Measurements from ENCODE around the gene CALM1.
"Not testable (repeated sequence)": the region's sequence is repeated elsewhere in the genome, so short reads cannot be mapped to it uniquely, and the experiment has no call there.

CALM1 gene

GRCh38 chr14:90383126-90383730 lies 13.6 kb upstream of the CALM1 start:
- DNase-seq (peak; percentile 98), ATAC-seq (peak; percentile 97)

GRCh38 chr14:90383731-90384542 lies 12.9 kb upstream of the CALM1 start:
- peak; percentile 63 for DNase-seq
- ATAC-seq, result peak; percentile 17

- ATAC-seq (peak; percentile 4), DNase-seq (no peak)
Observed at GRCh38 chr14:90384543-90384911, 12.3 kb upstream of the CALM1 start.

GRCh38 chr14:90386321-90386720 lies 10.5 kb upstream of the CALM1 start:
- no peak for DNase-seq
- ATAC-seq, result no peak

- no peak for DNase-seq
- ATAC-seq, result no peak
Observed at GRCh38 chr14:90387206-90387760, 9.5 kb upstream of the CALM1 start.

- DNase-seq (no peak), ATAC-seq (no peak)
Observed at GRCh38 chr14:90388437-90388836, 8.4 kb upstream of the CALM1 start.

- ATAC-seq, result peak; percentile 59
- no peak for DNase-seq
Observed at GRCh38 chr14:90388982-90389381, 7.8 kb upstream of the CALM1 start.

GRCh38 chr14:90393966-90394365 lies 2.9 kb upstream of the CALM1 start:
- ATAC-seq (no peak), DNase-seq (no peak)

GRCh38 chr14:90394782-90395181 lies 2.0 kb upstream of the CALM1 start:
- DNase-seq, ATAC-seq: not testable (repeated sequence)

GRCh38 chr14:90397425-90398314 lies 841 bp downstream of the CALM1 start:
- DNase-seq, result peak; percentile 71
- ATAC-seq, result peak; percentile 38

- ATAC-seq (peak; percentile 4), DNase-seq (peak; percentile 61)
Observed at GRCh38 chr14:90398315-90398839, 1.5 kb downstream of the CALM1 start.

GRCh38 chr14:90398841-90399540 lies 2.2 kb downstream of the CALM1 start:
- no peak for ATAC-seq

GRCh38 chr14:90399541-90400444 lies 3.0 kb downstream of the CALM1 start:
- peak; percentile 54 for ATAC-seq

More at GRCh38 chr14:90398841-90399540, 2.2 kb downstream of the CALM1 start:
- DNase-seq, result no peak

GRCh38 chr14:90400904-90401561 lies 4.2 kb downstream of the CALM1 start:
- no peak for ATAC-seq
- no peak for DNase-seq

More at GRCh38 chr14:90399541-90400444, 3.0 kb downstream of the CALM1 start:
- peak; percentile 87 for DNase-seq

- no peak for ATAC-seq
- no peak for DNase-seq
Observed at GRCh38 chr14:90402016-90402415, 5.2 kb downstream of the CALM1 start.

GRCh38 chr14:90403065-90403464 lies 6.2 kb downstream of the CALM1 start:
- ATAC-seq, result no peak
- no peak for DNase-seq

- ATAC-seq (no peak), DNase-seq (no peak)
Observed at GRCh38 chr14:90405101-90405500, 8.3 kb downstream of the CALM1 start.

GRCh38 chr14:90405755-90406154 lies 8.9 kb downstream of the CALM1 start:
- no peak for DNase-seq
- ATAC-seq, result no peak

- DNase-seq (no peak), ATAC-seq (no peak)
Observed at GRCh38 chr14:90406384-90406798, 9.6 kb downstream of the CALM1 start.

GRCh38 chr14:90407230-90407629 lies 10.4 kb downstream of the CALM1 start:
- ATAC-seq (no peak), DNase-seq (no peak)

Measured in stimulated activated naive CD8-positive, alpha-beta T cell treated with anti-CD3 and anti-CD28 coated beads, Interleukin-15, Interleukin-2, amounts not matched to agents 100 U/mL and 50 U/mL, for 24 hours (primary cell).